Fibroblast of mammary gland (primary cell): ENCODE measurements around the gene KYNU.
"Not testable (repeated sequence)": the region's sequence is repeated elsewhere in the genome, so short reads cannot be mapped to it uniquely, and the experiment has no call there.

Experiments
- DNase-seq: peaks from one replicate; pipeline ENCODE4 v3.0.0-alpha.2; 2010; ENCODE audit warnings: low read depth
- H3K4me3 ChIP-seq: 2 replicates; pipeline ENCODE4 v1.5.1; 2011; ENCODE audit warnings: low read depth, mild to moderate bottlenecking, low read length, moderate library complexity; ENCODE audit not compliant: control insufficient read depth
- TF ChIP-seq, protein P1 (sequence below): conservative IDR thresholded peaks from 2 replicates; pipeline ENCODE4 v1.5.1; 2011; ENCODE audit warnings: low read depth, low read length, inconsistent platforms; ENCODE audit not compliant: control insufficient read depth, insufficient read depth

Gene KYNU

DNA sequence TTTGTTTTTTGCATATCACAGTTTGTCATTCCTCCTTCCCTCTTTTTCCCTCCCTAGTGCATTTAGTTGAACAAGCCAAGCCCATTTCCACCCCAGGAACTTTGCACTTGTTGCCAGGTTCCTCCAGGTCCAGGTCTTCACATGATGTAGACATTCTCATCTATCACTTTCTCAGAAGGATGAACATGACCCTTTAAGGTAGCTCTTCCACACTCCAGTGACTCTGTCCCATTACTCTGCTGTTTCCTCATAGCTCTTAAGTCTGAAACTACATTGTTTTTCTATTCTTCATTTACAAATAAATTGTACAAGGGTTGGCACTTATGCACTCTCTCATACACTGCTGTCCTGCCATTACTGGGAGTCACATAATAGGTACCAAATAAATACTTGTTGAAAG, 6.1 kb downstream of the KYNU start:
- no peak overlapping the region for H3K4me3 ChIP-seq
- DNase-seq = no peak
- TF ChIP-seq, protein P1, sequence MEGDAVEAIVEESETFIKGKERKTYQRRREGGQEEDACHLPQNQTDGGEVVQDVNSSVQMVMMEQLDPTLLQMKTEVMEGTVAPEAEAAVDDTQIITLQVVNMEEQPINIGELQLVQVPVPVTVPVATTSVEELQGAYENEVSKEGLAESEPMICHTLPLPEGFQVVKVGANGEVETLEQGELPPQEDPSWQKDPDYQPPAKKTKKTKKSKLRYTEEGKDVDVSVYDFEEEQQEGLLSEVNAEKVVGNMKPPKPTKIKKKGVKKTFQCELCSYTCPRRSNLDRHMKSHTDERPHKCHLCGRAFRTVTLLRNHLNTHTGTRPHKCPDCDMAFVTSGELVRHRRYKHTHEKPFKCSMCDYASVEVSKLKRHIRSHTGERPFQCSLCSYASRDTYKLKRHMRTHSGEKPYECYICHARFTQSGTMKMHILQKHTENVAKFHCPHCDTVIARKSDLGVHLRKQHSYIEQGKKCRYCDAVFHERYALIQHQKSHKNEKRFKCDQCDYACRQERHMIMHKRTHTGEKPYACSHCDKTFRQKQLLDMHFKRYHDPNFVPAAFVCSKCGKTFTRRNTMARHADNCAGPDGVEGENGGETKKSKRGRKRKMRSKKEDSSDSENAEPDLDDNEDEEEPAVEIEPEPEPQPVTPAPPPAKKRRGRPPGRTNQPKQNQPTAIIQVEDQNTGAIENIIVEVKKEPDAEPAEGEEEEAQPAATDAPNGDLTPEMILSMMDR = no peak

DNA sequence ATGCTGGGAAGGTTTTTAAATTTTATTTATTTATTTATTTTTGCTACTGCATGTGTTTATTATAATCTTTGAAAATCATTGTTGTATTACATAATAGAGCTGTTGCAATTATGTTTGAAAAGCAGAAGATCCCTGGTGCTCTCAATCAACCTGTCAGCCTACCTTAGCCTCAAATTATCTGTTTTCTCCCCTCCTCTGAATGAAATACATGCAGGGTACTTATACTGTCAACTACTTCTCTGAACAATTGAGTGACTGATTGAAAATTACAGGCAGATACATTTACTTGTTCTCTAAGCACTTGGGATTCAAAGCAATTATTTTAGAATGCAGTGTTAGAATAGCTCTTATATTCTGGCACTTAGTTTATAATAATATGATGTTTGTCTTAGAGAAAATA, 8.1 kb downstream of the KYNU start:
- TF ChIP-seq, protein P1 = no peak
- H3K4me3 ChIP-seq = no peak overlapping the region
- no peak for DNase-seq

DNA sequence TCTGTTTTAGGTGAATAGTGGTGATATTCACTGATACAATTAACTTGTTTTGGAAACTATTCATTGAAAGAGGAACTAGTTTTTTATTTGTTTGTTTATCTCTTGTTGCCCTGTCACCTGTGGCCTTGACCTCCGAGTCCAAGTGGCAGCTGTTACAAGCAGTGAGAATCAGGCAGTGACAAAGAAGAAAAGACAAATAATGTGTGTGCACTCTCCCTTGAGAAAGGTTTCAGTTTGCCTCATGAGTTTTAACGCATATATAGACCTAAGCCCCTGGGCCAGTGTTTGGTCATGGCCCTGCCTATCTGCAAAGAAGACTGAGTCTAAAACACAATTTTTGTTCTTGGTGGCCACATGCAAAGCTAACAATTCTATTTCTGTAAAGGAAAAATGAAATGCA, 15.3 kb downstream of the KYNU start:
- no peak for DNase-seq
- H3K4me3 ChIP-seq = no peak overlapping the region
- TF ChIP-seq, protein P1 = no peak

DNA sequence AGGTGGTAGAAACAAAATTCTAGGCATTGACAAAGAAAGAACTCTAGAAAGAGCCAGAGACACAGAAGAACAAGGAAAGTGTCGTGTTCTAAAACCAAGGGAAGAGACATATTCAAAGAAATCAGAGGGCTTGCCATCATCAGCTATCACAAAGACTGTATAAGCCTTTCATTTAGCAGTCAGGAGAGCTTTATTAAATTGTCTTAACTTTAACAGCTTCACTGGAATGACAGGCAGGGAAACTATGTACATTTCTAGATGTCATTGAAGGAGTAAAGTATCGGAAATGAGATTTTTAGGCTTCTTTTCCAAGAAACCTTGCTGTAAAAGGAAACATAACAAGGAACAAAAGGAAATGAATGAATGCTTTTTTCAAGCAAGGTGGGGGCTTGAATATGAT, 15.8 kb downstream of the KYNU start:
- TF ChIP-seq, protein P1 = no peak
- no peak overlapping the region for H3K4me3 ChIP-seq
- no peak for DNase-seq

DNA sequence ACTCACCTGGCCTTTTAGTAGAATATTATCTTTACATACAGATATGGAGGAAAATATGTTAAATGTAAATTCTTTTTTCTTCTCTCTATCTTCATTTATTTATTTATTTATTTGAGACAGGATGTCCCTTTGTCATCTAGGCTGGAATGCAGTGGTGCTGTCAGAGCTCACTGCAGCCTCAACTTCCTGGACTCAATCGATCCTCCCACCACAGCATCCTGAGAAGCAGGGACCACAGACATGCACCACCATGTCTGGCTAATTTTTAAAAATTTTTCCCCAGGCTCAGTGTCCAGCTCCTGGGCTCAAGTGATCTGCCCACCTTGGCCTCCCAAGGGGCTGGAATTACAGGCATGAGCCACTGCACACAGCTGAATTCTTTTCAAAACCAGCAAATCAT, 20.3 kb downstream of the KYNU start:
- H3K4me3 ChIP-seq = no peak overlapping the region
- DNase-seq = no peak
- TF ChIP-seq, protein P1 = no peak

DNA sequence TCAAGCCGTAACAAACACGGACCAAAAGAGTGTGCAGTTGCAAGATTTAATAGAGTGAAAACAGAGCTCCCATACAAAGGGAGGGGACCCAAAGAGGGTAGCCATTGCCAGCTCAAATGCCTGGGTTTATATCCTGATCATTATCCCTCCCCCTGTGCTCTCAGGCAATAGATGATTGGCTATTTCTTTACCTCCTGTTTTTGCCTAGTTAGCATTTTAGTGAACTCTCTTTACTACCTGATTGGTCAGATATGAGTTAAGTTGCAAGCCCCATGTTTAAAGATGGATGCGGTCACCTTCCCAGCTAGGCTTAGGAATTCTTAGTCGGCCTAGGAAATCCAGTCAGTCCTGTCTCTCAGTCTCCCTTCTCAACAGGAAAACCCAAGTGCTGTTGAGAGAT, 22.9 kb downstream of the KYNU start:
- DNase-seq, H3K4me3 ChIP-seq: not testable (repeated sequence)

DNA sequence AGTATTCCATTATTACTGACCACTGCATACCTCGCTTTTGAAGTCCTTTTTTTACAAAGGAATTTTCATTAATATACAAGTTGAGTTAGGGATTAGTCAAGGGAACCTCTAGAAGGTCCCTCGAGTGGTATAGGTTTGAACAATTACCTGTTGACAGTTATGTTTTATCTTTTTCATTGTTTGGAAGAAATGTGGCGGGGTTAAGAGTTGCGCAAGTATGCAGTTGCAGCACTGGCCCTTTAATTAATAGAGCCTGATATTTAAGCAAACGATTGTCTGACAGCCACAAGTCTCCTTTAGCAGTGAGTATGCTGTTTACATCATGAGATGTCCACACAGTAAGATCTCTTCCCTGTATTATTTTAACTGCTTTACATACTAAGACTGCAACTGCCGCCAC, 24.3 kb downstream of the KYNU start:
- no peak overlapping the region for H3K4me3 ChIP-seq

DNA sequence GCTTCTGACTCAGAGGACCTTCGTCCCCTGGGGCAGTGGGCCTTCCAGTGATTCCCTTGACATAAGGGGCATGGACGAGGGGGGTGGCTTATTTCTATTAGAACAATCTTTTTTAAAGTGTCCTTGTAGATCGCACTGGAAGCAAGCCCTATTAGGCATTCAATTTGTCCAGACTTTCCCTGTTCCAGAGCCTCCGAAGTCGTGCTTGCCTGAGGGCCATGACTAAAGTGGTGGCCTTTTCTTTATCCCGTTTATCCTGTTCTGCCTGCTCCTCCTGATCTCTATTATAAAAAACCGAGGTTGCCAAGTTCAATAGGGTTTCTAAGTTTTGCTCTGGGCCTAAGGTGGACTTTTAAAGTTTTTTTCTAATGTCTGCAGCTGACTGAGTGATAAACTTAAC, 26.3 kb downstream of the KYNU start:
- not testable (repeated sequence) for H3K4me3 ChIP-seq, DNase-seq

More for the DNA sequence above, 24.3 kb downstream of the KYNU start:
- TF ChIP-seq, protein P1 = no peak
- no peak for DNase-seq
